GM13976 (cell line): ENCODE results near the gene OCSTAMP.
A peak's percentile ranks its signal among the peaks of the same experiment; 100 is the strongest.

Source experiments
- DNase-seq: peaks from one replicate; pipeline ENCODE4 v3.0.0; 2012; ENCODE audit warnings: low spot score
- in situ Hi-C: fragments of 300-500 bp; cut with MboI; formaldehyde crosslinking; loops from one replicate; pipeline ENCODE4 v1.12.0; 2022; ENCODE audit warnings: low sequenced_read_pairs, mixed read lengths, inconsistent platforms; ENCODE audit not compliant: unreplicated experiment
- TF ChIP-seq, protein P1 (sequence below): IDR thresholded peaks from 2 replicates; pipeline ENCODE4 v1.5.1; 2012; ENCODE audit warnings: borderline replicate concordance, mild to moderate bottlenecking; ENCODE audit not compliant: insufficient read depth; ENCODE audit errors: extremely low read depth, missing control alignments, control extremely low read depth

Gene OCSTAMP, protein sequence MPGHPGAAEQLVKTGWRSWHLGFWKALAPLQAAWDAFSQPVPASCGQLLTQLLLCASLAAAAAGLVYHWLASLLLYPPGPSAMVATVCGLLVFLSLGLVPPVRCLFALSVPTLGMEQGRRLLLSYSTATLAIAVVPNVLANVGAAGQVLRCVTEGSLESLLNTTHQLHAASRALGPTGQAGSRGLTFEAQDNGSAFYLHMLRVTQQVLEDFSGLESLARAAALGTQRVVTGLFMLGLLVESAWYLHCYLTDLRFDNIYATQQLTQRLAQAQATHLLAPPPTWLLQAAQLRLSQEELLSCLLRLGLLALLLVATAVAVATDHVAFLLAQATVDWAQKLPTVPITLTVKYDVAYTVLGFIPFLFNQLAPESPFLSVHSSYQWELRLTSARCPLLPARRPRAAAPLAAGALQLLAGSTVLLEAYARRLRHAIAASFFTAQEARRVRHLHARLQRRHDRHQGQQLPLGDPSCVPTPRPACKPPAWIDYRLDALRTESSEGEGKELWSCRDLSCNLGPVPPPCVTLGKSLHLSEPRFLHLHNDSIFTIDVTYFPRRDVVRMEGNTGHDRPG

DNA sequence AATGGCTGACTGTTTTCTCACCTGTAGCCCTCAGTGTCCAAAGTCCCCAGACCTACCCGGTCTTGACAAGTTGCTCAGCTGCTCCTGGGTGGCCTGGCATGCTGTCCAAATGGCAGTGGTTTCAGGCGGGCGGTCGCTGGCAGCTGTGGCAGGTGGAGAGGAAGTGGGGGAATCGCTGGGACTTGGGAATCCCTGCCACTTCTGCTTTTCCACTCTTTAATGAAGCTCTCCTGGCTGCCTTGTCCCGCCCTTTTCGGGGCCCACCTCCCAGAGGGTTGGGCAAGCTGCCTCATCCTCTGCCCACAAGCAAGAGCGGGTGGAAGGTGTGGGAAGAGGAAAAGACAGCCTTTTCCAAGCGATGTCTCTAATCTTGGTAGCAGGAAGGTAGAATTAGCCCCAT, at the start of gene OCSTAMP:
OCSTAMP (minus strand) TSS at position 194 of the 400 bp plus-strand sequence; CDS start at position 100, 94 bp downstream.
- TF ChIP-seq, protein P1, sequence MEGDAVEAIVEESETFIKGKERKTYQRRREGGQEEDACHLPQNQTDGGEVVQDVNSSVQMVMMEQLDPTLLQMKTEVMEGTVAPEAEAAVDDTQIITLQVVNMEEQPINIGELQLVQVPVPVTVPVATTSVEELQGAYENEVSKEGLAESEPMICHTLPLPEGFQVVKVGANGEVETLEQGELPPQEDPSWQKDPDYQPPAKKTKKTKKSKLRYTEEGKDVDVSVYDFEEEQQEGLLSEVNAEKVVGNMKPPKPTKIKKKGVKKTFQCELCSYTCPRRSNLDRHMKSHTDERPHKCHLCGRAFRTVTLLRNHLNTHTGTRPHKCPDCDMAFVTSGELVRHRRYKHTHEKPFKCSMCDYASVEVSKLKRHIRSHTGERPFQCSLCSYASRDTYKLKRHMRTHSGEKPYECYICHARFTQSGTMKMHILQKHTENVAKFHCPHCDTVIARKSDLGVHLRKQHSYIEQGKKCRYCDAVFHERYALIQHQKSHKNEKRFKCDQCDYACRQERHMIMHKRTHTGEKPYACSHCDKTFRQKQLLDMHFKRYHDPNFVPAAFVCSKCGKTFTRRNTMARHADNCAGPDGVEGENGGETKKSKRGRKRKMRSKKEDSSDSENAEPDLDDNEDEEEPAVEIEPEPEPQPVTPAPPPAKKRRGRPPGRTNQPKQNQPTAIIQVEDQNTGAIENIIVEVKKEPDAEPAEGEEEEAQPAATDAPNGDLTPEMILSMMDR: no peak
- in situ Hi-C loops: no loop called here
- no peak for DNase-seq

DNA sequence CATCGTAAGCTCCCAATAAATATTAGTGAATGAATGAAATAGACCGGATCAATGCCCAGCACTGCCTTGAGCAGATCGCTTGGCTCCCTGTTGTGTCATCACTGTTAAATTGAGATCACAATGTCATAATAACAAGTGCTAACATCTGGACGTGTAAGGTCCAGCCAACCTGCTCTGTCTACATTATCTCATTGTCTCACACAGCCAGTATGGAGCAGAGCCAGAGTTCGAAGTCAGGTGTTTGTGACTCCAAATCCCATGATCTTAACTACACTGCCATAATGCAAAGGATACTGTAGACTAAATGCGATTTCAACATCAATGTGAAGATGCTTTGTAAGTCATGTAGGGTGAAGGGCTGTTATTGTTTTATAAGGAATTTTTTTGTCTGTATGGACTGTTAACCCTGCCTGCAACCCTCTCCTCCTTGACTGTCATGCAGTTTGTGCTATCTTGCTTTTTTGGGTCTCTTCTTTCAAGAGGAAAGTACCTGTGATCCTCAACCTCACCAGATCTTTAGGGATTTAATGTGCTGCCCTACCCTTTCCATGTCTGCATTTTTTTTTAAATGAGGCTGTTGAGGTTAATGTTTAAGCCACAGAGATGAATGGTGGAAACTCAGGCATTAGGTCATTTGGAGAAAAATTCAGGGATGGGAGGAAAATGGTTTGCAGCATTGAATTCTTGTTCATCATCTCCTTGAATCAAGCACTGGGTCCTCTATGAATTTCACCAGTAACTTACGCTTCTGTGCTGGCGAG, 49.0 kb upstream of the OCSTAMP start:
- TF ChIP-seq, protein P1: no peak
- no peak for DNase-seq
- in situ Hi-C loops: no loop called here

DNA sequence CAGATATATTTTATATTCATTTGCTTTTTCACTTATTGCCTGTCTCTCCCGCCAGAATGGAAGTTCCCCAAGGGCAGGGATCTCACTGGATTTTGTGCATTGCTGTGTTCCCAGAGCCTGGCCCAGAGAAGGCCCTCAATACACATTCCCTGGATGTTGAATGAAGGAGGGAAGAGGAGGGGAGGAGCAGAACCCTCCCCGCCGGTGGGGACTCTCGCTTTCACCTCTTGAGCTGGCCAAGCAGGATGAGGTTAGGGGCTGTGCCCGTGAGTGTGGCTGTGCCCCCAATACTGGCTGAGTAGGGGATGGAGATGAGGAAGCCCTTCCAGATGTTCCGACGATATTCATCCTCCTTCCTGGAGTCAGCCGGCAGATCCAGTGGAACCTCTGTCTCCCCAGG, 45.5 kb upstream of the OCSTAMP start:
- in situ Hi-C loops: no loop called here
- DNase-seq: no peak
- TF ChIP-seq, protein P1: no peak

DNA sequence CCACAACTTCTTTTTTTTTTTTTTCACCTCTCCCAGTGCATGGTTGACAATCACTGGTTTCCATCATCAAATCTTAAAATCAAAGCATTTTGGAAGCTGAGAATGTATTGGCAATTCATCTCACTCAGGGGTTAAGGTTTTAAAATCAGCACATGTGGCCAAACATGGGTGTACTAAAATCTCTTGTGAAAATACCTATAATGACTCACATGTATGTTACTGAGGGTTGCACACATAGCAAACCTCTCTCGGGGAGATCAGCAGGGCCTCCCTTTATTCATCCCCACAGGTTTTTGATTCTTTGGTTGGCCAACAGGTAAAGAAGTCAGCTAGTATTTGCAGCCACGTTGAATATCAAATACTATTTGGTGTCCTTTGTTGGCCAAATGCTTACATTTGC, 44.3 kb upstream of the OCSTAMP start:
- DNase-seq: no peak
- in situ Hi-C loops: no loop called here
- TF ChIP-seq, protein P1: no peak

DNA sequence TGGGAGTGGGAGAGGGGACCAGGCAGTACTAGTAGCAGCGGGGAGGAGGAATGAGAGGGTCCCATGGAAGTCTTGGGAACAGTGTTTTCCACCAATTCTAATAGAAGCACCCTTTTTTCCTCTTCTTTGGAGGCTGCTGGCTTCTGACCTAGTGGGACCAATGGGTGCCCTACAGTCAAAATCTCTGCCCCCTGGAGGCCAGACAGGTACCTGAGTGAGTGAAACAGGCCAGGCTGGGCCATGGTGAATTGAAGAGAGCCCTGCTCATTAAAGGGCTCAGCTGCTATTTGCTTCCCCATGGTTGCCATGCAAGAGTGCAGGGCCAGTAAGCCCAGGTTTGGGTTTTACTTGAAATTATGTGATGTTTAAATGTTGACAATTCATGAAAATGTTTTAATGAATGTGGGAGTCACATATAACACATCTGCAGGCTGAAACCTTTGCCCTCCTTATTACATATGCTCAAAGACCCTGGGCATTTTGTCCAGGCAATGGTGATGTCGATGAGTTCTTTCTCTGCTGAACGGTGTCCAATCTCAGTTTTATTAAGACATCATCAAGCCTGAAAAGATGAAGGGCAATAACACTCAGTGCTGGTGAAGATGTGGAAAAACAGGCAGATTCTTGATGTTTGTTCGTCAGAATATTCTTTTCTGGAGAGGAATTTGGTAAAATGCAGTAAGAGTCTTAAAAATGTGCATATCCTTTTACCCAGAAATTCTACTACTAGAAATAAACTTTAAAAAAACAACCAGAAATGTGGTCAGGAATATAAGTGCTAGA, 42.3 kb upstream of the OCSTAMP start:
- DNase-seq: no peak
- TF ChIP-seq, protein P1: peak; percentile 6
- in situ Hi-C loops: no loop called here

DNA sequence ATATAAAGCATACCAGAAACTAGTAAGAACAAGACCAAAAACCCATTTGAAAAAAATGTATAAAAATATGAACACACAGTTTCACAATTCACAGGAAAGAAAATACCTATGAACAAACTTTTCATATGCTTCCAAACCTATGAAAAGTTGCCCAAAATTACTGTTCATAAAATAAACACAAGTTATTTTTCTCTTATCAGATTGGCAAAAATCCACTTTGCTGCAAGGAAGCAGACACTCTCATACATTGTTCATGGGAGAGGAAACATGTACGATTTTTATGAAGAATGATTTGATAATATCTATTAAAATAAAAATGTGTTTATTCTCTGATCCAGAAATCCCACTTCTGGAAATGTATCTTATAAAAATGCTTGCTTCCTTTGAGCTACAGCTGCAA, 40.0 kb upstream of the OCSTAMP start:
- DNase-seq: no peak
- TF ChIP-seq, protein P1: no peak
- in situ Hi-C loops: no loop called here
